HG03520 (cell line): ENCODE results near the gene RUVBL2.

Experiments
- ATAC-seq: cut with Tn5 transposase; IDR thresholded peaks from one replicate; pipeline ENCODE4 v1.9.1; 2021; ENCODE audit warnings: mild to moderate bottlenecking, moderate library complexity; ENCODE audit not compliant: unreplicated experiment

RUVBL2 gene

GRCh38 chr19:48987323-48987722 lies 6.4 kb upstream of the RUVBL2 start:
- ATAC-seq, result no peak

- no peak for ATAC-seq
Observed at GRCh38 chr19:48988286-48988685, 5.4 kb upstream of the RUVBL2 start.

- no peak for ATAC-seq
Observed at GRCh38 chr19:48988860-48989259, 4.8 kb upstream of the RUVBL2 start.

GRCh38 chr19:48989701-48990291 lies 3.9 kb upstream of the RUVBL2 start:
- no peak for ATAC-seq

GRCh38 chr19:48990400-48990799 lies 3.3 kb upstream of the RUVBL2 start:
- no peak for ATAC-seq

GRCh38 chr19:48991011-48991609 lies 2.6 kb upstream of the RUVBL2 start:
- no peak for ATAC-seq

GRCh38 chr19:48991873-48992580 lies 1.7 kb upstream of the RUVBL2 start:
- no peak for ATAC-seq

- ATAC-seq, result no peak
Observed at GRCh38 chr19:48992581-48993174, 1.0 kb upstream of the RUVBL2 start.

- no peak for ATAC-seq
Observed at GRCh38 chr19:48994035-48994386, 324 bp downstream of the RUVBL2 start.

GRCh38 chr19:48997972-48998371 lies 4.3 kb downstream of the RUVBL2 start:
- ATAC-seq, result no peak

GRCh38 chr19:48999481-49000325 lies 6.0 kb downstream of the RUVBL2 start:
- ATAC-seq, result no peak

- no peak for ATAC-seq
Observed at GRCh38 chr19:49004133-49004532, 10.4 kb downstream of the RUVBL2 start.

GRCh38 chr19:49004964-49005614 lies 11.4 kb downstream of the RUVBL2 start:
- ATAC-seq, result no peak

- no peak for ATAC-seq
Observed at GRCh38 chr19:49006905-49007304, 13.2 kb downstream of the RUVBL2 start.

- no peak for ATAC-seq
Observed at GRCh38 chr19:49009828-49010227, 16.1 kb downstream of the RUVBL2 start.

GRCh38 chr19:49010453-49010852 lies 16.8 kb downstream of the RUVBL2 start:
- ATAC-seq, result no peak

GRCh38 chr19:49011194-49011593 lies 17.5 kb downstream of the RUVBL2 start:
- ATAC-seq, result no peak

GRCh38 chr19:49014123-49014869 lies 20.6 kb downstream of the RUVBL2 start:
- no peak for ATAC-seq

- no peak for ATAC-seq
Observed at GRCh38 chr19:49014870-49015255, 21.2 kb downstream of the RUVBL2 start.
